HepG2 (cell line): Measurements from ENCODE around the gene TCOF1. TPM values are rescaled to one million over a fixed set of nuclear protein-coding genes. Genes with fewer than 3 reads are reported as not detected.

Experiments
- DNMT3B ChIP-seq: conservative IDR thresholded peaks from 2 replicates; pipeline ENCODE4 v1.6.1; 2016; ENCODE audit warnings: missing biosample characterization, control low read depth
- E2F2 ChIP-seq: sonication (generic); formaldehyde crosslinking; IDR thresholded peaks from 2 replicates; pipeline ENCODE4 v1.4.0; 2020; ENCODE audit warnings: missing genetic modification reagents, borderline replicate concordance
- HOXA9 ChIP-seq: sonication (generic); formaldehyde crosslinking; IDR thresholded peaks from 2 replicates; pipeline ENCODE4 v1.8.1; 2022; ENCODE audit warnings: missing genetic modification reagents, mild to moderate bottlenecking, moderate library complexity, borderline replicate concordance
- KAT8 ChIP-seq: IDR thresholded peaks from 2 replicates; pipeline ENCODE4 v1.6.1; 2016; ENCODE audit warnings: missing genetic modification reagents, missing compliant biosample characterization
- MTA1 ChIP-seq: sonication (generic); formaldehyde crosslinking; IDR thresholded peaks from 2 replicates; pipeline ENCODE4 v1.4.0; 2020; ENCODE audit warnings: missing genetic modification reagents, mild to moderate bottlenecking, borderline replicate concordance
- MXD4 ChIP-seq: IDR thresholded peaks from 2 replicates; pipeline ENCODE4 v1.6.1; 2016; ENCODE audit warnings: mild to moderate bottlenecking, missing biosample characterization, missing genetic modification reagents
- PTBP1 ChIP-seq: fragments of 200-400 bp; formaldehyde crosslinking; IDR thresholded peaks from 2 replicates; pipeline ENCODE4 v1.6.1; 2018; ENCODE audit warnings: low read length, low read depth; ENCODE audit not compliant: poor library complexity, severe bottlenecking
- SALL1 ChIP-seq: sonication (generic); formaldehyde crosslinking; IDR thresholded peaks from 2 replicates; pipeline ENCODE4 v1.8.0; 2022; ENCODE audit warnings: mild to moderate bottlenecking, missing genetic modification reagents
- SKI ChIP-seq: fragments of 450-650 bp; IDR thresholded peaks from one replicate; pipeline ENCODE4 v1.6.1; 2018; ENCODE audit warnings: mild to moderate bottlenecking; ENCODE audit not compliant: partially characterized antibody
- ZMYM2 ChIP-seq: sonication (generic); formaldehyde crosslinking; IDR thresholded peaks from 2 replicates; pipeline ENCODE4 v1.8.0; 2022; ENCODE audit warnings: mild to moderate bottlenecking, missing genetic modification reagents
- ZNF333 ChIP-seq: sonication (generic); formaldehyde crosslinking; IDR thresholded peaks from 2 replicates; pipeline ENCODE4 v1.4.0; 2020; ENCODE audit warnings: mild to moderate bottlenecking, missing genetic modification reagents, borderline replicate concordance
- ZNF772 ChIP-seq: sonication (generic); formaldehyde crosslinking; IDR thresholded peaks from 2 replicates; pipeline ENCODE4 v1.5.0; 2020; ENCODE audit warnings: mild to moderate bottlenecking, missing genetic modification reagents
- polyA plus RNA-seq, 8 experiments: library from polyadenylated mRNA; depleted of rRNA in 3 of 8; stranded (reverse) in 7 of 8; unstranded in 1 of 8; fragments of >200 nt; fragmentation: Illumina TruSeq in 4 of 8; extraction: Trizol in 4 of 8; gene quantifications; 2 replicates each; pipeline versions ENCODE4 v1.2.1 to v1.2.3, GENCODE V29; 2011 to 2016; ENCODE audit warnings: low read depth in 4 of 8, missing spikeins in 1 of 8, mixed read lengths in 1 of 8; ENCODE audit not compliant: insufficient read depth in 1 of 8
- total RNA-seq, 5 experiments: library from RNA; depleted of rRNA; stranded (reverse); fragments of >200 nt; fragmentation: Illumina TruSeq; extraction: Trizol; gene quantifications; 2 replicates each; pipeline ENCODE4 v1.2.3, GENCODE V29; 2016; ENCODE audit warnings: low read depth in 1 of 5
- TF ChIP-seq, protein P1 (sequence below): sonication (generic); formaldehyde crosslinking; IDR thresholded peaks from 2 replicates; pipeline ENCODE4 v1.5.0; 2020; ENCODE audit warnings: mild to moderate bottlenecking, missing genetic modification reagents, borderline replicate concordance
- TF ChIP-seq, protein P2 (sequence below): sonication (generic); formaldehyde crosslinking; IDR thresholded peaks from 2 replicates; pipeline ENCODE4 v1.8.0; 2022; ENCODE audit warnings: missing genetic modification reagents, mild to moderate bottlenecking, inconsistent platforms, borderline replicate concordance
- TF ChIP-seq, protein P3 (sequence below), 2 experiments: sonication (generic) in 1 of 2; formaldehyde crosslinking in 1 of 2; IDR thresholded peaks; 2 replicates each; pipeline versions ENCODE4 v1.4.0 to v1.6.1; 2018 to 2020; ENCODE audit warnings: missing genetic modification reagents in 2 of 2, borderline replicate concordance in 1 of 2, low read depth in 1 of 2, mild to moderate bottlenecking in 1 of 2, missing biosample characterization in 1 of 2
- TF ChIP-seq, protein P4 (sequence below): sonication (generic); formaldehyde crosslinking; conservative IDR thresholded peaks from 2 replicates; pipeline ENCODE4 v1.4.0; 2020; ENCODE audit warnings: missing genetic modification reagents
- TF ChIP-seq, protein P5 (sequence below): sonication (generic); formaldehyde crosslinking; IDR thresholded peaks from 2 replicates; pipeline ENCODE4 v1.4.0; 2020; ENCODE audit warnings: missing genetic modification reagents

TCOF1 gene
- total and polyA plus RNA-seq, 2 of the 13 experiments (the other 11 are each of a cell fraction or from before 2014, with no cell fraction given) = 10.1 to 41.6 TPM

DNA sequence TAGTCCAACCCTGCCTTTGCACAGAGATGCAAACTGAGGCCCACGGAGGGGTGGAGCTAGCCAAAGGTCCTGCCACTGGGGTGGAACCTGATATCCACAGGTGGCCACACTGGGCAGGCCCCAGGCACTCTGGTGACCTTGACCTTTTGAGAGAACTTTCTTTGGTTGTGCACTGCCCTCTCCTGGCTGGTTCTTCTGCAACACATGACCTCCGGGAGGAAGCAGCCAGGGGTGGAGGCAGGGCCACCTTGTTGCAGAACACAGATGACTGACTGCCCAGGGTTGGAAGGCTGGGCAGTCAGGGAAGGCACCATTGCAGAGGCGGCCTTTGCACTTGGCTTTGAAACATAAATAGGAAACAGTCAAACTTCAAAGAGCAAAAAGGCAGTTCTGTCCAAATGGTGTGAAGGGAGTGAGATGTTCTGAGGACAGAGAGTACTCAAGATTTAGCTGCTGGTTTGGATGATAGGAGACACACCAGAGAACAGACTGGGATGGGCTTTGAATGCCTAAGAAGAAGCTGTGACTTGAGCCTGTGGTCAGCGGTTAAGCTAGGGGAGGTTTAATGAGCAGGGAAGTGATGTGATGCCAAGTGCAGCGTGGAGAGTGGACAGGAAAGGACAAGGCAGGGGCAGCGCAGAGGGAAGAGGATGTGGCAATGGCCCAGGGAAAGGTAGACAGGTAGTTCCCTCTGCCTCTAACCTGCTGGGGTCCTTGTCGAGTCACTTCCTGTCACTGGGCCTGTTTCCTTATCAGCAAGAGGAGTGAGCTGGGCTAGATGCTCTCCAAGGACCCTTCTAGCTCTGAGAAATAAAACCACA is 6.8 kb upstream of the TCOF1 start (continued):
- TF ChIP-seq, protein P1, sequence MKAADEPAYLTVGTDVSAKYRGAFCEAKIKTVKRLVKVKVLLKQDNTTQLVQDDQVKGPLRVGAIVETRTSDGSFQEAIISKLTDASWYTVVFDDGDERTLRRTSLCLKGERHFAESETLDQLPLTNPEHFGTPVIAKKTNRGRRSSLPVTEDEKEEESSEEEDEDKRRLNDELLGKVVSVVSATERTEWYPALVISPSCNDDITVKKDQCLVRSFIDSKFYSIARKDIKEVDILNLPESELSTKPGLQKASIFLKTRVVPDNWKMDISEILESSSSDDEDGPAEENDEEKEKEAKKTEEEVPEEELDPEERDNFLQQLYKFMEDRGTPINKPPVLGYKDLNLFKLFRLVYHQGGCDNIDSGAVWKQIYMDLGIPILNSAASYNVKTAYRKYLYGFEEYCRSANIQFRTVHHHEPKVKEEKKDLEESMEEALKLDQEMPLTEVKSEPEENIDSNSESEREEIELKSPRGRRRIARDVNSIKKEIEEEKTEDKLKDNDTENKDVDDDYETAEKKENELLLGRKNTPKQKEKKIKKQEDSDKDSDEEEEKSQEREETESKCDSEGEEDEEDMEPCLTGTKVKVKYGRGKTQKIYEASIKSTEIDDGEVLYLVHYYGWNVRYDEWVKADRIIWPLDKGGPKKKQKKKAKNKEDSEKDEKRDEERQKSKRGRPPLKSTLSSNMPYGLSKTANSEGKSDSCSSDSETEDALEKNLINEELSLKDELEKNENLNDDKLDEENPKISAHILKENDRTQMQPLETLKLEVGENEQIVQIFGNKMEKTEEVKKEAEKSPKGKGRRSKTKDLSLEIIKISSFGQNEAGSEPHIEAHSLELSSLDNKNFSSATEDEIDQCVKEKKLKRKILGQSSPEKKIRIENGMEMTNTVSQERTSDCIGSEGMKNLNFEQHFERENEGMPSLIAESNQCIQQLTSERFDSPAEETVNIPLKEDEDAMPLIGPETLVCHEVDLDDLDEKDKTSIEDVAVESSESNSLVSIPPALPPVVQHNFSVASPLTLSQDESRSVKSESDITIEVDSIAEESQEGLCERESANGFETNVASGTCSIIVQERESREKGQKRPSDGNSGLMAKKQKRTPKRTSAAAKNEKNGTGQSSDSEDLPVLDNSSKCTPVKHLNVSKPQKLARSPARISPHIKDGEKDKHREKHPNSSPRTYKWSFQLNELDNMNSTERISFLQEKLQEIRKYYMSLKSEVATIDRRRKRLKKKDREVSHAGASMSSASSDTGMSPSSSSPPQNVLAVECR = peak; percentile 76; the same call in 1 of the 2 replicates
- TF ChIP-seq KAT8 = peak; percentile 71
- no peak for TF ChIP-seq HOXA9 (CRISPR knock-in tag)
- TF ChIP-seq, protein P2, sequence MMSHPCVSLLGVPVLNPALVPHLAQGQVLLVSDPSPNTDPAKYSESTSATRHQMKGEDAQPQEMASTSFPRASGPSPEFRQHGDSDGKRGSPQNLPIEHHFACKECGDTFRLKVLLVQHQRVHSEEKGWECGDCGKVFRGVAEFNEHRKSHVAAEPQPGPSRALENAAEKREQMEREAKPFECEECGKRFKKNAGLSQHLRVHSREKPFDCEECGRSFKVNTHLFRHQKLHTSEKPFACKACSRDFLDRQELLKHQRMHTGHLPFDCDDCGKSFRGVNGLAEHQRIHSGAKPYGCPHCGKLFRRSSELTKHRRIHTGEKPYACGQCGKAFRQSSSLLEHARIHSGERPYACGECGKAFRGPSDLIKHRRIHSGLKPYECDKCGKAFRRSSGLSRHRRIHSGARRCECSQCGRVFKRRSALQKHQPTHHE = no peak
- TF ChIP-seq ZMYM2 (CRISPR knock-in tag) = no peak; the same call in 1 of the 2 replicates
- TF ChIP-seq ZNF333 (CRISPR knock-in tag) = no peak
- peak; percentile 92 for TF ChIP-seq SALL1
- TF ChIP-seq SKI = peak; percentile 85
- TF ChIP-seq, protein P3, sequence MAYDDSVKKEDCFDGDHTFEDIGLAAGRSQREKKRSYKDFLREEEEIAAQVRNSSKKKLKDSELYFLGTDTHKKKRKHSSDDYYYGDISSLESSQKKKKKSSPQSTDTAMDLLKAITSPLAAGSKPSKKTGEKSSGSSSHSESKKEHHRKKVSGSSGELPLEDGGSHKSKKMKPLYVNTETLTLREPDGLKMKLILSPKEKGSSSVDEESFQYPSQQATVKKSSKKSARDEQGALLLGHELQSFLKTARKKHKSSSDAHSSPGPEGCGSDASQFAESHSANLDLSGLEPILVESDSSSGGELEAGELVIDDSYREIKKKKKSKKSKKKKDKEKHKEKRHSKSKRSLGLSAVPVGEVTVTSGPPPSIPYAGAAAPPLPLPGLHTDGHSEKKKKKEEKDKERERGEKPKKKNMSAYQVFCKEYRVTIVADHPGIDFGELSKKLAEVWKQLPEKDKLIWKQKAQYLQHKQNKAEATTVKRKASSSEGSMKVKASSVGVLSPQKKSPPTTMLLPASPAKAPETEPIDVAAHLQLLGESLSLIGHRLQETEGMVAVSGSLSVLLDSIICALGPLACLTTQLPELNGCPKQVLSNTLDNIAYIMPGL (CRISPR knock-in tag; IDR thresholded peaks at IDR 0.05; ENCODE audit: borderline replicate concordance in 1 of 2, low read depth in 1 of 2) = peak; percentile 78 to 86; a peak in 3 of 4 replicates
- no peak; the same call in 1 of the 2 replicates for TF ChIP-seq DNMT3B (CRISPR knock-in tag)
- TF ChIP-seq PTBP1 = no peak
- TF ChIP-seq, protein P4, sequence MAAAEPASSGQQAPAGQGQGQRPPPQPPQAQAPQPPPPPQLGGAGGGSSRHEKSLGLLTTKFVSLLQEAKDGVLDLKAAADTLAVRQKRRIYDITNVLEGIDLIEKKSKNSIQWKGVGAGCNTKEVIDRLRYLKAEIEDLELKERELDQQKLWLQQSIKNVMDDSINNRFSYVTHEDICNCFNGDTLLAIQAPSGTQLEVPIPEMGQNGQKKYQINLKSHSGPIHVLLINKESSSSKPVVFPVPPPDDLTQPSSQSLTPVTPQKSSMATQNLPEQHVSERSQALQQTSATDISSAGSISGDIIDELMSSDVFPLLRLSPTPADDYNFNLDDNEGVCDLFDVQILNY = no peak
- TF ChIP-seq ZNF772 (CRISPR knock-in tag) = no peak
- TF ChIP-seq, protein P5, sequence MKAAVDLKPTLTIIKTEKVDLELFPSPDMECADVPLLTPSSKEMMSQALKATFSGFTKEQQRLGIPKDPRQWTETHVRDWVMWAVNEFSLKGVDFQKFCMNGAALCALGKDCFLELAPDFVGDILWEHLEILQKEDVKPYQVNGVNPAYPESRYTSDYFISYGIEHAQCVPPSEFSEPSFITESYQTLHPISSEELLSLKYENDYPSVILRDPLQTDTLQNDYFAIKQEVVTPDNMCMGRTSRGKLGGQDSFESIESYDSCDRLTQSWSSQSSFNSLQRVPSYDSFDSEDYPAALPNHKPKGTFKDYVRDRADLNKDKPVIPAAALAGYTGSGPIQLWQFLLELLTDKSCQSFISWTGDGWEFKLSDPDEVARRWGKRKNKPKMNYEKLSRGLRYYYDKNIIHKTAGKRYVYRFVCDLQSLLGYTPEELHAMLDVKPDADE (CRISPR knock-in tag) = no peak
- peak; percentile 79; the same call in 1 of the 2 replicates for TF ChIP-seq MTA1 (CRISPR knock-in tag)
- TF ChIP-seq MXD4 (CRISPR knock-in tag) = peak; percentile 49; the same call in 1 of the 2 replicates
- no peak for TF ChIP-seq E2F2 (CRISPR knock-in tag)
